A549 (cell line): ENCODE data around the gene NHERF1. TPM values are rescaled to one million over a fixed set of nuclear protein-coding genes. Genes with fewer than 3 reads are reported as not detected.

Experiments used
- ATAC-seq, 2 experiments: fragments of 200-7000 bp in 1 of 2; fragments of >200 bp in 1 of 2; cut with Nextera tagmentation in 1 of 2; cut with Tn5 transposase in 1 of 2; 3 replicates each; pipeline versions ENCODE4 v1.8.0 to v1.9.1; 2018 to 2020; ENCODE audit warnings: mild to moderate bottlenecking in 1 of 2, moderate library complexity in 1 of 2
- CTCF ChIA-PET: fragments of 300-600 bp; sonication (Branson Sonifier 250); formaldehyde crosslinking; extraction: SDS; loops from one replicate; lab custom pipeline; 2021; ENCODE audit warnings: antibody characterized with exemption, inconsistent platforms; lab: Yijun Ruan, JAX
- POLR2A ChIA-PET: fragments of 350-600 bp; formaldehyde crosslinking; extraction: SDS; loops from one replicate; lab custom pipeline; 2021; ENCODE audit warnings: antibody characterized with exemption, inconsistent platforms; lab: Yijun Ruan, JAX
- DNase-seq, 2 experiments: peaks; one replicate each; pipeline versions ENCODE4 v3.0.0 to v3.0.0-alpha.2; 2011 to 2016; ENCODE audit warnings: low read depth in 1 of 2, low spot score in 1 of 2
- FAIRE-seq: peaks from 2 replicates; lab custom pipeline; 2011; peaks lifted over from hg19 to GRCh38; lab: Jason Lieb, UNC
- H3K27ac ChIP-seq, 2 experiments: fragments of >200 bp; sonication (Bioruptor Twin); formaldehyde crosslinking; 3 replicates each; pipeline ENCODE4 v1.5.1; 2016 to 2017
- H3K4me1 ChIP-seq: fragments of >200 bp; sonication (Bioruptor Twin); formaldehyde crosslinking; 3 replicates; pipeline ENCODE4 v1.6.1; 2016
- H3K4me2 ChIP-seq: fragments of >200 bp; sonication (Bioruptor Twin); formaldehyde crosslinking; 3 replicates; pipeline ENCODE4 v1.6.1; 2016
- H3K4me3 ChIP-seq: fragments of >200 bp; sonication (Bioruptor Twin); formaldehyde crosslinking; 3 replicates; pipeline ENCODE4 v1.5.1; 2016
- H3K9me3 ChIP-seq: fragments of >200 bp; sonication (Bioruptor Twin); formaldehyde crosslinking; 3 replicates; pipeline ENCODE4 v1.6.1; 2016
- ATOH8 ChIP-seq: fragments of 250-450 bp; sonication (Bioruptor Pico); IDR thresholded peaks from 2 replicates; pipeline ENCODE4 v1.5.0; 2020; ENCODE audit warnings: low read depth, mild to moderate bottlenecking, moderate library complexity
- BCL3 ChIP-seq: fragments of >200 bp; sonication (Bioruptor Twin); formaldehyde crosslinking; IDR thresholded peaks from 3 replicates; pipeline ENCODE4 v1.6.1; 2016
- BHLHE40 ChIP-seq: IDR thresholded peaks from 2 replicates; pipeline ENCODE4 v1.6.1; 2012; ENCODE audit warnings: low read depth, low read length, inconsistent platforms
- CBX8 ChIP-seq: fragments of 200-600 bp; sonication (generic); IDR thresholded peaks from 2 replicates; pipeline ENCODE4 v1.6.1; 2016
- CHD2 ChIP-seq: fragments of 150-350 bp; IDR thresholded peaks from 2 replicates; pipeline ENCODE4 v1.6.1; 2014; ENCODE audit warnings: low read length; ENCODE audit not compliant: partially characterized antibody
- CHD4 ChIP-seq: fragments of 200-600 bp; sonication (generic); IDR thresholded peaks from 2 replicates; pipeline ENCODE4 v1.6.1; 2016; ENCODE audit warnings: antibody characterized with exemption, mild to moderate bottlenecking, borderline replicate concordance
- FOSL2 ChIP-seq, 2 experiments: fragments of 450-650 bp in 1 of 2; fragments of >200 bp in 1 of 2; sonication (Bioruptor Twin) in 1 of 2; formaldehyde crosslinking; IDR thresholded peaks; 2 replicates each; pipeline versions ENCODE4 v1.5.0 to v1.6.1; 2016 to 2020; ENCODE audit warnings: mild to moderate bottlenecking in 1 of 2, moderate library complexity in 1 of 2
- FOXS1 ChIP-seq: fragments of 250-450 bp; sonication (Bioruptor Pico); IDR thresholded peaks from 2 replicates; pipeline ENCODE4 v1.5.0; 2020; ENCODE audit warnings: mild to moderate bottlenecking, moderate library complexity
- HES2 ChIP-seq: fragments of >200 bp; sonication (Bioruptor Twin); formaldehyde crosslinking; IDR thresholded peaks from 2 replicates; pipeline ENCODE4 v1.6.1; 2016
- HOXB5 ChIP-seq: fragments of 250-450 bp; sonication (Bioruptor Pico); IDR thresholded peaks from 2 replicates; pipeline ENCODE4 v1.5.0; 2020; ENCODE audit warnings: mild to moderate bottlenecking, moderate library complexity
- JUN ChIP-seq, 2 experiments: fragments of >200 bp; sonication (Bioruptor Twin); formaldehyde crosslinking; IDR thresholded peaks; 2 replicates in 1 of 2; 3 replicates in 1 of 2; pipeline ENCODE4 v1.6.1; 2016 to 2017
- KDM1A ChIP-seq: fragments of 200-600 bp; sonication (generic); IDR thresholded peaks from 2 replicates; pipeline ENCODE4 v1.6.1; 2016; ENCODE audit warnings: low read depth, mild to moderate bottlenecking
- PHF8 ChIP-seq: fragments of 200-600 bp; sonication (generic); IDR thresholded peaks from 2 replicates; pipeline ENCODE4 v1.6.1; 2016; ENCODE audit warnings: low read depth, mild to moderate bottlenecking, antibody characterized with exemption, moderate library complexity, borderline replicate concordance
- POLR2AphosphoS2 ChIP-seq: conservative IDR thresholded peaks from 2 replicates; pipeline ENCODE4 v1.6.1; 2012; ENCODE audit warnings: low read length, improper control_type of control experiment, inconsistent platforms
- RAD21 ChIP-seq, 2 experiments: fragments of >200 bp in 1 of 2; sonication (Bioruptor Twin) in 1 of 2; formaldehyde crosslinking in 1 of 2; IDR thresholded peaks in 1 of 2; conservative IDR thresholded peaks in 1 of 2; 2 replicates in 1 of 2; 3 replicates in 1 of 2; pipeline ENCODE4 v1.6.1; 2012 to 2018; ENCODE audit warnings: inconsistent platforms in 1 of 2
- REST ChIP-seq: fragments of 200-600 bp; sonication (generic); IDR thresholded peaks from 2 replicates; pipeline ENCODE4 v1.6.1; 2016; ENCODE audit warnings: antibody characterized with exemption, mild to moderate bottlenecking, moderate library complexity
- RFX5 ChIP-seq: fragments of 450-650 bp; IDR thresholded peaks from 2 replicates; pipeline ENCODE4 v1.7.1; 2014; ENCODE audit warnings: antibody characterized with exemption, mild to moderate bottlenecking, moderate library complexity
- SMC3 ChIP-seq: fragments of >200 bp; sonication (Bioruptor Twin); formaldehyde crosslinking; IDR thresholded peaks from 3 replicates; pipeline ENCODE4 v1.6.1; 2018; ENCODE audit warnings: inconsistent platforms
- TFCP2L1 ChIP-seq: fragments of 250-450 bp; sonication (Bioruptor Pico); IDR thresholded peaks from 2 replicates; pipeline ENCODE4 v1.5.0; 2021; ENCODE audit warnings: mild to moderate bottlenecking
- TP53 ChIP-seq: fragments of 250-450 bp; sonication (Bioruptor Pico); IDR thresholded peaks from 2 replicates; pipeline ENCODE4 v1.5.0; 2021; ENCODE audit warnings: mild to moderate bottlenecking, moderate library complexity
- USF2 ChIP-seq: fragments of 450-650 bp; IDR thresholded peaks from 2 replicates; pipeline ENCODE4 v1.6.1; 2014; ENCODE audit warnings: antibody characterized with exemption
- ZC3H11A ChIP-seq: fragments of 450-650 bp; IDR thresholded peaks from 2 replicates; pipeline ENCODE4 v1.6.1; 2014; ENCODE audit warnings: antibody characterized with exemption, mild to moderate bottlenecking
- ZFP36 ChIP-seq: fragments of 450-650 bp; IDR thresholded peaks from 2 replicates; pipeline ENCODE4 v1.6.1; 2014; ENCODE audit warnings: borderline replicate concordance; ENCODE audit not compliant: partially characterized antibody
- ZNF302 ChIP-seq: fragments of 250-450 bp; sonication (Bioruptor Pico); IDR thresholded peaks from 2 replicates; pipeline ENCODE4 v1.9.0; 2021; ENCODE audit warnings: inconsistent platforms, mild to moderate bottlenecking, moderate library complexity
- WGBS: methylation state at CpG from one replicate; pipeline ENCODE4 v1.1.6; 2017; ENCODE audit errors: missing lambda C conversion rate; 5-methylcytosine and 5-hydroxymethylcytosine counted together
- polyA plus RNA-seq, 4 experiments: library from polyadenylated mRNA; depleted of rRNA in 3 of 4; stranded (reverse); fragments of >200 nt; fragmentation: RNase III in 1 of 4; extraction: RNeasy Plus Mini Kit Qiagen cat#74134 plus additional on column Dnase treatment in 1 of 4; gene quantifications; 2 replicates in 3 of 4; 3 replicates in 1 of 4; pipeline ENCODE4 v1.2.3, GENCODE V29; 2011 to 2017

Gene NHERF1
- polyA plus RNA-seq, 2 of the 4 experiments (the other 2 are of a cell fraction): 41.5 to 51.5 TPM

- no peak for FAIRE-seq
- H3K4me2 ChIP-seq: no peak overlapping the region
- 89% methylated on average over 12 of the region's 12 CpGs for WGBS
- TF ChIP-seq POLR2AphosphoS2 (no peak), CHD2 (no peak), RAD21 (conservative IDR thresholded peaks at IDR 0.05 in 1 of 2, IDR thresholded peaks at IDR 0.05 in 1 of 2) (no peak), ZC3H11A (no peak), CBX8 (no peak), ZNF302 (no peak), ZFP36 (no peak), SMC3 (no peak), JUN (IDR thresholded peaks at IDR 0.05) (no peak)
- H3K27ac ChIP-seq: no peak overlapping the region
- no peaks in the 10 kb centered on the region for H3K4me1 ChIP-seq
- ChIA-PET CTCF (interaction anchor here (0.6 to 53.6 kb wide), 20 partner anchors 8 to 196 kb away, joined by 3 to 1302 read pairs (median 14); partner anchors contain the start of genes FDXR, GRIN2C, NAT9 and RAB37), POLR2A (no interaction called here)
- no peaks in the 10 kb centered on the region for H3K9me3 ChIP-seq
- DNase-seq: no peak
- ATAC-seq: no peak
- no peak overlapping the region for H3K4me3 ChIP-seq
These were observed 44.2 kb downstream of the NHERF1 start for GRCh38 chr17:74792586-74793105.

- Histone ChIP-seq H3K27ac (no peak overlapping the region), H3K4me3 (no peak overlapping the region), H3K4me2 (no peak overlapping the region), H3K9me3 (no peaks in the 10 kb centered on the region), H3K4me1 (no peaks in the 10 kb centered on the region)
- ChIA-PET POLR2A (no interaction called here), CTCF (interaction anchor here (1.6 to 53.6 kb wide), 7 partner anchors 9 to 163 kb away, joined by 6 to 1302 read pairs (median 11); partner anchors contain the start of genes FDXR, GRIN2C and NAT9)
- TF ChIP-seq CBX8 (no peak), CHD4 (no peak), RFX5 (no peak), BHLHE40 (no peak), FOSL2 (IDR thresholded peaks at IDR 0.05) (no peak), FOSL2 (CRISPR knock-in tag; IDR thresholded peaks at IDR 0.05) (no peak), KDM1A (no peak), HOXB5 (CRISPR knock-in tag) (no peak), PHF8 (no peak), HES2 (no peak), BCL3 (no peak), CHD2 (no peak), ATOH8 (no peak), USF2 (no peak), FOXS1 (CRISPR knock-in tag) (no peak), TFCP2L1 (no peak), REST (no peak), TP53 (CRISPR knock-in tag) (no peak)
- FAIRE-seq: no peak
- 93% methylated on average over 18 of the region's 18 CpGs for WGBS
- no peak for ATAC-seq
- no peak for DNase-seq
These were observed 47.0 kb downstream of the NHERF1 start for GRCh38 chr17:74795327-74796020.
